ENCODE measurements around the gene TCOF1.
"Not testable (repeated sequence)": the region's sequence is repeated elsewhere in the genome, so short reads cannot be mapped to it uniquely, and the experiment has no call there.

TCOF1 gene

GRCh38 chr5:150411245-150411979, 53.9 kb downstream of the TCOF1 start:
- no peak overlapping the region for H3K27ac ChIP-seq (ENCODE audit: low read length)
- TF ChIP-seq EZH2 (IDR thresholded peaks at IDR 0.05; ENCODE audit: borderline replicate concordance, low read depth, low read length, severe bottlenecking) = no peak
- TF ChIP-seq CTCF (IDR thresholded peaks at IDR 0.05; ENCODE audit: borderline replicate concordance, extremely low read depth, low read length, poor library complexity, severe bottlenecking) = no peak
- ATAC-seq (ENCODE audit: insufficient read depth, low read depth) = no peak

GRCh38 chr5:150412319-150413175, 55.0 kb downstream of the TCOF1 start, which contains the start of gene CD74:
TSS of gene CD74 (minus strand) at chr5:150412910. CDS start at chr5:150412749, 161 bp downstream.
- H3K4me2 ChIP-seq (ENCODE audit: insufficient read depth, low read length) = no peak within 1 kb of the TSS
- no peaks in the 10 kb centered on the region for H3K36me3 ChIP-seq (ENCODE audit: insufficient read depth, low read length)
- H3K4me1 ChIP-seq (ENCODE audit: insufficient read depth, low read length) = no peaks in the 10 kb centered on the region
- TF ChIP-seq EZH2 (IDR thresholded peaks at IDR 0.05; ENCODE audit: borderline replicate concordance, low read depth, low read length, severe bottlenecking) (no peak), CTCF (IDR thresholded peaks at IDR 0.05; ENCODE audit: borderline replicate concordance, extremely low read depth, low read length, poor library complexity, severe bottlenecking) (no peak)
- ATAC-seq (ENCODE audit: insufficient read depth, low read depth) (peak; percentile 29; the same call in 1 of the 3 replicates), DNase-seq (peak; percentile 16)
- H3K79me2 ChIP-seq (ENCODE audit: insufficient read depth, low read length) = no peaks in the 10 kb centered on the region
- no peak within 1 kb of the TSS for H3K4me3 ChIP-seq (ENCODE audit: low read depth in 1 of 2, low read length in 2 of 2)
- H3K27me3 ChIP-seq (ENCODE audit: insufficient read depth, low read length, poor library complexity) = no peaks in the 10 kb centered on the region
- no peak within 1 kb of the TSS for H3K9ac ChIP-seq (ENCODE audit: low read depth, low read length)
- no peaks in the 10 kb centered on the region for H3K9me3 ChIP-seq (ENCODE audit: insufficient read depth, low read length, severe bottlenecking)
- H3K27ac ChIP-seq (ENCODE audit: low read length) = no peak within 1 kb of the TSS
- no peak within 1 kb of the TSS for H2AFZ ChIP-seq (ENCODE audit: low read depth, low read length)
- no peaks in the 10 kb centered on the region for H4K20me1 ChIP-seq (ENCODE audit: insufficient read depth, low read length)

More at GRCh38 chr5:150411245-150411979, 53.9 kb downstream of the TCOF1 start:
- H3K4me3 ChIP-seq (ENCODE audit: low read depth in 1 of 2, low read length in 2 of 2) = no peak overlapping the region
- H3K9me3 ChIP-seq (ENCODE audit: insufficient read depth, low read length, severe bottlenecking) = no peaks in the 10 kb centered on the region
- H2AFZ ChIP-seq (ENCODE audit: low read depth, low read length) = no peak overlapping the region
- no peak for DNase-seq
- H3K36me3 ChIP-seq (ENCODE audit: insufficient read depth, low read length) = no peaks in the 10 kb centered on the region
- H4K20me1 ChIP-seq (ENCODE audit: insufficient read depth, low read length) = no peaks in the 10 kb centered on the region
- H3K9ac ChIP-seq (ENCODE audit: low read depth, low read length) = no peak overlapping the region
- H3K4me2 ChIP-seq (ENCODE audit: insufficient read depth, low read length) = no peak overlapping the region
- H3K79me2 ChIP-seq (ENCODE audit: insufficient read depth, low read length) = no peaks in the 10 kb centered on the region
- no peaks in the 10 kb centered on the region for H3K27me3 ChIP-seq (ENCODE audit: insufficient read depth, low read length, poor library complexity)
- H3K4me1 ChIP-seq (ENCODE audit: insufficient read depth, low read length) = no peaks in the 10 kb centered on the region

- H3K4me3 ChIP-seq (ENCODE audit: low read depth in 1 of 2, low read length in 2 of 2) = no peak overlapping the region
- H3K4me1 ChIP-seq (ENCODE audit: insufficient read depth, low read length) = no peaks in the 10 kb centered on the region
- no peak overlapping the region for H2AFZ ChIP-seq (ENCODE audit: low read depth, low read length)
- DNase-seq (no peak), ATAC-seq (ENCODE audit: insufficient read depth, low read depth) (no peak)
- no peaks in the 10 kb centered on the region for H4K20me1 ChIP-seq (ENCODE audit: insufficient read depth, low read length)
- no peaks in the 10 kb centered on the region for H3K9me3 ChIP-seq (ENCODE audit: insufficient read depth, low read length, severe bottlenecking)
- peaks cover 2% of the 10 kb centered on the region for H3K27me3 ChIP-seq (ENCODE audit: insufficient read depth, low read length, poor library complexity)
- H3K9ac ChIP-seq (ENCODE audit: low read depth, low read length) = no peak overlapping the region
- TF ChIP-seq CTCF (IDR thresholded peaks at IDR 0.05; ENCODE audit: borderline replicate concordance, extremely low read depth, low read length, poor library complexity, severe bottlenecking) (no peak), EZH2 (IDR thresholded peaks at IDR 0.05; ENCODE audit: borderline replicate concordance, low read depth, low read length, severe bottlenecking) (no peak)
- no peaks in the 10 kb centered on the region for H3K79me2 ChIP-seq (ENCODE audit: insufficient read depth, low read length)
- no peak overlapping the region for H3K4me2 ChIP-seq (ENCODE audit: insufficient read depth, low read length)
- no peaks in the 10 kb centered on the region for H3K36me3 ChIP-seq (ENCODE audit: insufficient read depth, low read length)
- no peak overlapping the region for H3K27ac ChIP-seq (ENCODE audit: low read length)
These were observed 55.8 kb downstream of the TCOF1 start for GRCh38 chr5:150413176-150413901.

GRCh38 chr5:150413902-150414790, 56.6 kb downstream of the TCOF1 start:
- not testable (repeated sequence) for H3K9ac ChIP-seq (ENCODE audit: low read depth, low read length)

More at GRCh38 chr5:150413902-150414790, 56.6 kb downstream of the TCOF1 start:
- not testable (repeated sequence) for H3K79me2 ChIP-seq (ENCODE audit: insufficient read depth, low read length); ATAC-seq (ENCODE audit: insufficient read depth, low read depth); H3K27me3 ChIP-seq (ENCODE audit: insufficient read depth, low read length, poor library complexity); H3K4me1 ChIP-seq (ENCODE audit: insufficient read depth, low read length); DNase-seq; H3K27ac ChIP-seq (ENCODE audit: low read length); H3K36me3 ChIP-seq (ENCODE audit: insufficient read depth, low read length); H3K4me3 ChIP-seq (ENCODE audit: low read depth in 1 of 2, low read length in 2 of 2); H2AFZ ChIP-seq (ENCODE audit: low read depth, low read length); H4K20me1 ChIP-seq (ENCODE audit: insufficient read depth, low read length); H3K4me2 ChIP-seq (ENCODE audit: insufficient read depth, low read length); H3K9me3 ChIP-seq (ENCODE audit: insufficient read depth, low read length, severe bottlenecking)

All from DND-41 (cell line).